22Rv1 (cell line): Measurements from ENCODE around the gene NAP1L2.
"Not testable (repeated sequence)": the region's sequence is repeated elsewhere in the genome, so short reads cannot be mapped to it uniquely, and the experiment has no call there.

Experiments
- H3K27ac ChIP-seq: fragments of 450-650 bp; 2 replicates; pipeline ENCODE4 v1.5.1; 2017
- CTCF ChIP-seq: fragments of 450-650 bp; IDR thresholded peaks from 2 replicates; pipeline ENCODE4 v1.5.1; 2017; ENCODE audit warnings: mild to moderate bottlenecking
- ZFX ChIP-seq: fragments of 450-650 bp; IDR thresholded peaks from 2 replicates; pipeline ENCODE4 v1.6.1; 2017; ENCODE audit warnings: antibody characterized with exemption, borderline replicate concordance

Gene NAP1L2

DNA sequence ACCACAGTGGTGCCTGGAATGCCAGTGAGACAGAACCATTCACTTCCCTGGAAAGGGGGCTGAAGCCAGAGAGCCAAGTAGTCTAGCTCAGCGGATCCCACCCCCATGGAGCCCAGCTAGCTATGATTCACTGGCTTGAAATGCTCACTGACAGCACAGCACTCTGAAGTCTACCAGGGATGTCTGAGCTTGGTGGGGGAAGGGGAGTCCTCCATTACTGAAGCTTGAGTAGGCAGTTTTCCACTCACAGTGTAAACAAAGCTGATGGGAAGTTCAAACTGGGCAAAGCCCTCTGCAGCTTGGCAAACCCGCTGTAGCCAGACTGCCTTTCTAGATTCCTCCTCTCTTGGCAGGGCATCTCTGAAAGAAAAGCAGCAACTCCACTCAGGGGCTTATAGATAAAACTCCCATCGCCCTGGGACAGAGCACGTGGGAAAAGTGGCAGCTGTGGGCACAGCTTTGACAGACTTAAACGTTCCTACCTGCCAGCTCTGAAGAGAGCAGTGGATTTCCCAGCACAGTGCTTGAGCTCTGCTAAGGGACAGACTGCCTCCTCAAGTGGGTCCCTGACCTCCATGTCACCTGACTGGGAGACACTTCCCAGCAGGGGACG lies 32.0 kb downstream of the NAP1L2 start:
- no peak for TF ChIP-seq CTCF
- no peak for TF ChIP-seq ZFX
- H3K27ac ChIP-seq, result no peak overlapping the region

DNA sequence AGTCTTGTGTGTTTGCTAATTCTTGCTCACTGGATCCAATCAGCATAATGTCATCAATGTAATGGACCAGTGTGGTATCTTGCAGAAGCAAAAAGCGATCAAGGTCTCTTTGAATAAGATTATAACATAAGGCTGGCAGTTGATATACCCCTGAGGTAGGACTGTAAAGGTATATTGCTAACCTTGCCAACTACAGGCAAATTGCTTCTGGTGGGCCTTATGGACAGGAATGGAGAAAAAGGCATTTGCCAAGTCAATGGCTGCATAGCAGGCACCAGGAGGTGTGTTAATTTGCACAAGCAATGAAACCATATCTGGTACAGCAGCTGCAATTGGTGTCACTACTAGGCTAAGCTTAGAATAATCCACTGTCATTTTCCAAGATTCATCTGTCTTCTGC lies 45.7 kb downstream of the NAP1L2 start:
- not testable (repeated sequence) for H3K27ac ChIP-seq
